T-cell (primary cell): ENCODE results near the gene SIGLEC6. TPM values are rescaled to one million over a fixed set of nuclear protein-coding genes. Genes with fewer than 3 reads are reported as not detected.
A peak's percentile ranks its signal among the peaks of the same experiment; 100 is the strongest.

Source experiments
- ATAC-seq, 4 experiments: fragments of 200-7000 bp in 3 of 4; fragments of 150-1000 bp in 1 of 4; cut with Tn5 transposase; replicated peaks in 1 of 4; 1 replicate in 3 of 4; 2 replicates in 1 of 4; pipeline ENCODE4 v1.10.0; 2021; ENCODE audit warnings: moderate library complexity in 3 of 4, mild to moderate bottlenecking in 2 of 4, moderate number of reproducible peaks in 1 of 4
- CTCF ChIA-PET, 2 donors: fragments of 300-600 bp; sonication (Branson Sonifier 250); formaldehyde crosslinking; loops; one replicate each; lab custom pipeline; 2022; ENCODE audit warnings: antibody characterized with exemption in 2 of 2; lab: Charles Lee
- POLR2A ChIA-PET, 2 donors: fragments of 300-600 bp; sonication (Branson Sonifier 250); formaldehyde crosslinking; loops; one replicate each; lab custom pipeline; 2022; ENCODE audit warnings: antibody characterized with exemption in 2 of 2; lab: Charles Lee
- DNase-seq, 35 experiments: peaks; one replicate each; pipeline versions ENCODE4 v3.0.0 to v3.0.0-alpha.2; 2013 to 2023
- H3K27ac ChIP-seq: one replicate; pipeline ENCODE4 v1.5.1; 2013; ENCODE audit warnings: low read length
- H3K27me3 ChIP-seq, 2 experiments: replicated peaks in 1 of 2; 1 replicate in 1 of 2; 2 replicates in 1 of 2; pipeline versions ENCODE4 v1.6.1 to v1.7.0; 2013; ENCODE audit warnings: low read length in 1 of 2, mixed read lengths in 1 of 2; ENCODE audit not compliant: control insufficient read depth in 2 of 2, insufficient read depth in 2 of 2; ENCODE audit errors: extremely low read depth in 1 of 2
- H3K36me3 ChIP-seq, 2 donors: 1 replicate in 1 of 2; 2 replicates in 1 of 2; pipeline versions ENCODE4 v1.6.1 to v1.7.0; 2013; ENCODE audit warnings: low read length in 1 of 2; ENCODE audit not compliant: control insufficient read depth in 2 of 2, insufficient read depth in 1 of 2; ENCODE audit errors: extremely low read depth in 1 of 2
- H3K4me1 ChIP-seq, 2 experiments: 1 replicate in 1 of 2; 2 replicates in 1 of 2; pipeline versions ENCODE4 v1.6.1 to v1.7.0; 2013; ENCODE audit warnings: low read length in 2 of 2, mixed read lengths in 1 of 2; ENCODE audit not compliant: insufficient read depth in 2 of 2, control insufficient read depth in 1 of 2; ENCODE audit errors: extremely low read depth in 1 of 2
- H3K4me3 ChIP-seq, 2 donors: 1 replicate in 1 of 2; 2 replicates in 1 of 2; pipeline versions ENCODE4 v1.5.1 to v1.7.0; 2013; ENCODE audit warnings: mild to moderate bottlenecking in 2 of 2, low read length in 1 of 2, moderate library complexity in 1 of 2; ENCODE audit not compliant: control insufficient read depth in 1 of 2; ENCODE audit errors: extremely low read depth in 1 of 2
- H3K9me3 ChIP-seq: 2 replicates; pipeline ENCODE4 v1.7.0; 2013
- H3K27ac Mint-ChIP-seq, 2 donors: one replicate each; pipeline ENCODE4 v1.8.0; 2020 to 2021; ENCODE audit warnings: mild to moderate bottlenecking in 2 of 2, mixed read lengths in 2 of 2
- H3K27me3 Mint-ChIP-seq, 2 donors: one replicate each; pipeline ENCODE4 v1.8.0; 2021 to 2022; ENCODE audit warnings: mixed read lengths in 2 of 2
- H3K36me3 Mint-ChIP-seq: one replicate; pipeline ENCODE4 v1.8.0; 2021; ENCODE audit warnings: mixed read lengths
- H3K4me1 Mint-ChIP-seq, 3 donors: one replicate each; pipeline ENCODE4 v1.8.0; 2020 to 2022; ENCODE audit warnings: mixed read lengths in 3 of 3, mild to moderate bottlenecking in 1 of 3
- H3K4me3 Mint-ChIP-seq, 3 donors: one replicate each; pipeline ENCODE4 v1.8.0; 2020 to 2022; ENCODE audit warnings: mild to moderate bottlenecking in 3 of 3, mixed read lengths in 3 of 3, moderate library complexity in 3 of 3
- H3K9me3 Mint-ChIP-seq, 3 donors: one replicate each; pipeline ENCODE4 v1.8.0; 2020 to 2022; ENCODE audit warnings: mixed read lengths in 3 of 3
- WGBS: methylation state at CpG from one replicate; pipeline ENCODE4 v1.1.5; 2013; ENCODE audit warnings: missing lambda C conversion rate; ENCODE audit not compliant: insufficient coverage; 5-methylcytosine and 5-hydroxymethylcytosine counted together
- total RNA-seq, 35 experiments: library from RNA in 6 of 35; stranded (reverse) in 6 of 35; fragments of 120-200 nt in 1 of 35; gene quantifications; one replicate each; pipeline versions ENCODE4 v1.2.1 to v1.2.4 and lab custom pipeline; 2013 to 2026

The SIGLEC6 gene
- total RNA-seq, 5 donors from 2014 or later (not counting 1 experiment from before 2014, with no cell fraction given) = 0.23 to 0.79 (median 0.64) TPM; not detected in 1

GRCh38 chr19:51546650-51547396 is 15.4 kb upstream of the SIGLEC6 start:
- peaks cover 59 to 65% of the 10 kb centered on the region in 2 donors for H3K27me3 Mint-ChIP-seq
- peaks cover 0 to 8% of the 10 kb centered on the region in 2 experiments for H3K4me1 ChIP-seq
- POLR2A ChIA-PET = no interaction called here

GRCh38 chr19:51546107-51546649 is 14.7 kb upstream of the SIGLEC6 start:
- 70% methylated on average over 3 of the region's 5 CpGs for WGBS
- DNase-seq = no peak

More at GRCh38 chr19:51546650-51547396, 15.4 kb upstream of the SIGLEC6 start:
- Histone ChIP-seq H3K9me3 (no peaks in the 10 kb centered on the region), H3K27ac (no peak overlapping the region), H3K27me3 (peaks cover 0 to 76% of the 10 kb centered on the region in 2 experiments), H3K36me3 (no peaks in the 10 kb centered on the region), H3K4me3 (no peak overlapping the region)
- DNase-seq (peak in 1 of 35 experiments; percentile 19), ATAC-seq (no peak)
- peaks cover 0 to 6% (median 0%) of the 10 kb centered on the region in 3 donors for H3K9me3 Mint-ChIP-seq
- WGBS = no CpG with 5 or more reads among the region's 10 CpGs
- H3K4me1 Mint-ChIP-seq = peaks cover 6 to 25% (median 9%) of the 10 kb centered on the region in 3 donors
- no peaks in the 10 kb centered on the region for H3K36me3 Mint-ChIP-seq
- CTCF ChIA-PET = no interaction called here
- no peak overlapping the region for H3K27ac Mint-ChIP-seq
- no peak overlapping the region for H3K4me3 Mint-ChIP-seq

GRCh38 chr19:51544038-51544437 is 12.6 kb upstream of the SIGLEC6 start:
- no peak for DNase-seq
- ATAC-seq = no peak
- CTCF ChIA-PET = no interaction called here

More at GRCh38 chr19:51546107-51546649, 14.7 kb upstream of the SIGLEC6 start:
- no peak overlapping the region for H3K27ac Mint-ChIP-seq
- no peaks in the 10 kb centered on the region for H3K9me3 ChIP-seq
- peaks cover 0 to 75% of the 10 kb centered on the region in 2 experiments for H3K27me3 ChIP-seq
- no peak overlapping the region for H3K4me3 Mint-ChIP-seq
- POLR2A ChIA-PET = no interaction called here
- CTCF ChIA-PET = no interaction called here
- H3K4me3 ChIP-seq = no peak overlapping the region
- peaks cover 59 to 64% of the 10 kb centered on the region in 2 donors for H3K27me3 Mint-ChIP-seq
- H3K36me3 Mint-ChIP-seq = no peaks in the 10 kb centered on the region
- no peak for ATAC-seq
- H3K9me3 Mint-ChIP-seq = peaks cover 0 to under 1% (median 0%) of the 10 kb centered on the region in 3 donors
- H3K36me3 ChIP-seq = no peaks in the 10 kb centered on the region
- H3K4me1 ChIP-seq = peaks cover 0 to 8% of the 10 kb centered on the region in 2 experiments
- H3K27ac ChIP-seq = no peak overlapping the region
- H3K4me1 Mint-ChIP-seq = peaks cover 0 to 19% (median 3%) of the 10 kb centered on the region in 3 donors

GRCh38 chr19:51542699-51543098 is 11.2 kb upstream of the SIGLEC6 start:
- Histone ChIP-seq H3K4me3 (no peak overlapping the region), H3K27me3 (peaks cover 0 to 60% of the 10 kb centered on the region in 2 experiments), H3K36me3 (no peaks in the 10 kb centered on the region), H3K27ac (no peak overlapping the region), H3K9me3 (no peaks in the 10 kb centered on the region), H3K4me1 (peaks cover 0 to 6% of the 10 kb centered on the region in 2 experiments)
- H3K9me3 Mint-ChIP-seq = no peaks in the 10 kb centered on the region
- no peak overlapping the region for H3K27ac Mint-ChIP-seq
- ChIA-PET POLR2A (no interaction called here), CTCF (no interaction called here)
- DNase-seq = no peak
- H3K36me3 Mint-ChIP-seq = no peaks in the 10 kb centered on the region
- H3K4me1 Mint-ChIP-seq = peaks cover 0 to 3% (median 0%) of the 10 kb centered on the region in 3 donors
- 79% methylated on average over 4 of the region's 5 CpGs for WGBS
- H3K4me3 Mint-ChIP-seq = no peak overlapping the region
- no peak for ATAC-seq
- peaks cover 58 to 62% of the 10 kb centered on the region in 2 donors for H3K27me3 Mint-ChIP-seq

More at GRCh38 chr19:51544038-51544437, 12.6 kb upstream of the SIGLEC6 start:
- H3K4me1 Mint-ChIP-seq = peaks cover 0 to 10% (median 0%) of the 10 kb centered on the region in 3 donors
- no peaks in the 10 kb centered on the region for H3K9me3 ChIP-seq
- H3K36me3 ChIP-seq = no peaks in the 10 kb centered on the region
- POLR2A ChIA-PET = no interaction called here
- no peak overlapping the region for H3K4me3 Mint-ChIP-seq
- WGBS = no CpG with 5 or more reads among the region's 6 CpGs
- H3K27me3 ChIP-seq = peaks cover 0 to 59% of the 10 kb centered on the region in 2 experiments
- H3K36me3 Mint-ChIP-seq = no peaks in the 10 kb centered on the region
- H3K4me3 ChIP-seq = no peak overlapping the region
- H3K27me3 Mint-ChIP-seq = peaks cover 59 to 60% of the 10 kb centered on the region in 2 donors
- H3K4me1 ChIP-seq = peaks cover 0 to 6% of the 10 kb centered on the region in 2 experiments
- no peaks in the 10 kb centered on the region for H3K9me3 Mint-ChIP-seq
- H3K27ac Mint-ChIP-seq = no peak overlapping the region
- H3K27ac ChIP-seq = no peak overlapping the region

GRCh38 chr19:51541458-51542357 is 10.2 kb upstream of the SIGLEC6 start:
- Histone ChIP-seq H3K9me3 (no peaks in the 10 kb centered on the region), H3K27ac (no peak overlapping the region), H3K4me1 (peaks cover 0 to 3% of the 10 kb centered on the region in 2 experiments), H3K4me3 (no peak overlapping the region), H3K36me3 (no peaks in the 10 kb centered on the region), H3K27me3 (peaks cover 0 to 58% of the 10 kb centered on the region in 2 experiments)
- peaks cover 57 to 63% of the 10 kb centered on the region in 2 donors for H3K27me3 Mint-ChIP-seq
- H3K4me3 Mint-ChIP-seq = no peak overlapping the region
- ATAC-seq = no peak
- no peaks in the 10 kb centered on the region for H3K36me3 Mint-ChIP-seq
- CTCF ChIA-PET = no interaction called here
- no peaks in the 10 kb centered on the region for H3K9me3 Mint-ChIP-seq
- WGBS = 63% methylated on average over 7 of the region's 10 CpGs
- POLR2A ChIA-PET = no interaction called here
- H3K4me1 Mint-ChIP-seq = no peaks in the 10 kb centered on the region
- DNase-seq = no peak
- no peak overlapping the region for H3K27ac Mint-ChIP-seq

GRCh38 chr19:51539821-51540366 is 8.4 kb upstream of the SIGLEC6 start:
- ChIA-PET CTCF (no interaction called here), POLR2A (no interaction called here)
- Mint-ChIP-seq H3K9me3 (peaks cover 0 to 15% (median 3%) of the 10 kb centered on the region in 3 donors), H3K36me3 (no peaks in the 10 kb centered on the region), H3K4me1 (no peaks in the 10 kb centered on the region), H3K4me3 (no peak overlapping the region), H3K27ac (no peak overlapping the region), H3K27me3 (peaks cover 50 to 67% of the 10 kb centered on the region in 2 donors)
- H3K4me3 ChIP-seq = no peak overlapping the region
- WGBS = 82% methylated on average over 2 of the region's 4 CpGs
- ATAC-seq (no peak), DNase-seq (no peak)
- no peaks in the 10 kb centered on the region for H3K36me3 ChIP-seq
- peaks cover 0 to 44% of the 10 kb centered on the region in 2 experiments for H3K27me3 ChIP-seq
- H3K27ac ChIP-seq = no peak overlapping the region
- H3K4me1 ChIP-seq = no peaks in the 10 kb centered on the region
- no peaks in the 10 kb centered on the region for H3K9me3 ChIP-seq
